GM12892 (cell line): Measurements from ENCODE around the gene ASB8.

ENCODE experiments used
- POLR2A ChIP-seq: IDR thresholded peaks from 2 replicates; pipeline ENCODE4 v1.6.1; 2011; ENCODE audit warnings: low read depth, low read length, control low read depth
- POLR2AphosphoS5 ChIP-seq: IDR thresholded peaks from 2 replicates; pipeline ENCODE4 v1.6.1; 2011; ENCODE audit warnings: low read depth, low read length, control low read depth
- TAF1 ChIP-seq: IDR thresholded peaks from 2 replicates; pipeline ENCODE4 v1.6.1; 2011; ENCODE audit warnings: low read depth, mild to moderate bottlenecking, control low read depth, low read length, borderline replicate concordance

DNA sequence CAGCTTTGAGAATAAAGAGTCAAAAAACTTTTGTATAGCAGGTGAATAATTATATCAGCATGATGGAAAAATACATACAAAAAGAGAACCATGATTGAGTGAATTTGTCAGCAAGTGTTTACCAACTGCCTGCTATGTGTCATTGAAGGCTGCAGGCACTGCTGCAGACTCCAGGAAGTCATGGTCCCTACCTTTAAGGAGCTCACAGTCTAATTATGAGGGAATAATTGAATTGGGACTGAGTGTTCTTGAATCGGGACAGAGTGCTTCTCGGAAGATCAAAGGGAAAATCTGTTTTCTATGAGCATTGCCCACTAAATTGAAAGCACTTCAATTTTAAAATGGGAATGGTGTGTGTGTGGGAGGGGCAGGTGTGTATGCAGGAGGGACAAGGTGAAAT is 36.3 kb upstream of the ASB8 start:
- TF ChIP-seq POLR2A (no peak), POLR2AphosphoS5 (no peak), TAF1 (no peak)
